Liver (tissue), 9 donors: ENCODE results near the gene RETSAT. TPM values are rescaled to one million over a fixed set of nuclear protein-coding genes. Genes with fewer than 3 reads are reported as not detected.

ENCODE experiments used
- DNase-seq: peaks from one replicate; pipeline ENCODE4 v3.0.0-alpha.2; 2017; ENCODE audit warnings: low spot score
- H3K27ac ChIP-seq, 2 donors: one replicate each; pipeline ENCODE4 v1.7.0; 2013; ENCODE audit warnings: inconsistent platforms in 2 of 2, low read length in 2 of 2, control low read depth in 1 of 2, low read depth in 1 of 2, mild to moderate bottlenecking in 1 of 2
- H3K27me3 ChIP-seq, 4 donors: one replicate each; pipeline versions ENCODE4 v1.6.1 to v1.7.0; 2013; ENCODE audit warnings: low read length in 3 of 4, inconsistent platforms in 1 of 4, mild to moderate bottlenecking in 1 of 4, moderate library complexity in 1 of 4; ENCODE audit not compliant: control insufficient read depth in 4 of 4, insufficient read depth in 4 of 4
- H3K36me3 ChIP-seq, 4 donors: one replicate each; pipeline versions ENCODE4 v1.6.1 to v1.7.0; 2013; ENCODE audit warnings: low read length in 3 of 4, mild to moderate bottlenecking in 3 of 4, low read depth in 1 of 4, moderate library complexity in 1 of 4; ENCODE audit not compliant: control insufficient read depth in 4 of 4, insufficient read depth in 3 of 4
- H3K4me1 ChIP-seq, 4 donors: one replicate each; pipeline versions ENCODE4 v1.6.1 to v1.7.0; 2013; ENCODE audit warnings: low read length in 3 of 4, mild to moderate bottlenecking in 3 of 4, moderate library complexity in 1 of 4; ENCODE audit not compliant: control insufficient read depth in 4 of 4, insufficient read depth in 4 of 4
- H3K4me3 ChIP-seq, 3 donors: one replicate each; pipeline versions ENCODE4 v1.6.1 to v1.7.0; 2013; ENCODE audit warnings: low read length in 3 of 3, control low read depth in 1 of 3, low read depth in 1 of 3, mild to moderate bottlenecking in 1 of 3
- H3K9ac ChIP-seq, 2 donors: one replicate each; pipeline ENCODE4 v1.7.0; 2013; ENCODE audit warnings: low read length in 2 of 2, mild to moderate bottlenecking in 2 of 2, moderate library complexity in 2 of 2, control low read depth in 1 of 2, low read depth in 1 of 2
- H3K9me3 ChIP-seq, 4 donors: one replicate each; pipeline versions ENCODE4 v1.6.1 to v1.7.0; 2013; ENCODE audit warnings: low read length in 3 of 4; ENCODE audit not compliant: control insufficient read depth in 4 of 4
- EGR1 ChIP-seq, 2 donors: IDR thresholded peaks; 2 replicates each; pipeline ENCODE4 v1.6.1; 2016 to 2018; ENCODE audit warnings: antibody characterized with exemption in 2 of 2, low read depth in 2 of 2
- FOXA1 ChIP-seq: IDR thresholded peaks from 2 replicates; pipeline ENCODE4 v1.6.1; 2016; ENCODE audit warnings: antibody characterized with exemption
- FOXA2 ChIP-seq: IDR thresholded peaks from 2 replicates; pipeline ENCODE4 v1.6.1; 2016; ENCODE audit warnings: antibody characterized with exemption
- GABPA ChIP-seq, 2 donors: IDR thresholded peaks in 1 of 2; conservative IDR thresholded peaks in 1 of 2; 2 replicates each; pipeline ENCODE4 v1.6.1; 2016; ENCODE audit warnings: antibody characterized with exemption in 2 of 2, mild to moderate bottlenecking in 1 of 2, moderate library complexity in 1 of 2
- HNF4A ChIP-seq, 2 donors: conservative IDR thresholded peaks; 2 replicates each; pipeline ENCODE4 v1.6.1; 2016; ENCODE audit warnings: antibody characterized with exemption in 2 of 2, mild to moderate bottlenecking in 2 of 2
- HNF4G ChIP-seq: IDR thresholded peaks from 2 replicates; pipeline ENCODE4 v1.6.1; 2016; ENCODE audit warnings: antibody characterized with exemption
- JUND ChIP-seq, 2 donors: IDR thresholded peaks; 2 replicates each; pipeline ENCODE4 v1.6.1; 2016; ENCODE audit warnings: antibody characterized with exemption in 2 of 2
- NR2F2 ChIP-seq: IDR thresholded peaks from 2 replicates; pipeline ENCODE4 v1.6.1; 2016; ENCODE audit warnings: antibody characterized with exemption
- RAD21 ChIP-seq, 2 donors: IDR thresholded peaks; 2 replicates each; pipeline ENCODE4 v1.6.1; 2016; ENCODE audit warnings: antibody characterized with exemption in 2 of 2, mild to moderate bottlenecking in 2 of 2
- RXRA ChIP-seq, 2 donors: IDR thresholded peaks; 2 replicates each; pipeline ENCODE4 v1.6.1; 2017 to 2018; ENCODE audit warnings: antibody characterized with exemption in 2 of 2, mild to moderate bottlenecking in 1 of 2
- SP1 ChIP-seq: IDR thresholded peaks from 2 replicates; pipeline ENCODE4 v1.6.1; 2018; ENCODE audit warnings: antibody characterized with exemption, mild to moderate bottlenecking
- TAF1 ChIP-seq: conservative IDR thresholded peaks from 2 replicates; pipeline ENCODE4 v1.6.1; 2016; ENCODE audit warnings: antibody characterized with exemption, mild to moderate bottlenecking
- YY1 ChIP-seq: IDR thresholded peaks from 2 replicates; pipeline ENCODE4 v1.6.1; 2016; ENCODE audit warnings: antibody characterized with exemption, mild to moderate bottlenecking
- WGBS: extraction: QIAGEN DNeasy Blood & Tissue Kit; methylation state at CpG from one replicate; pipeline ENCODE4 v1.1.7; 2013; 5-methylcytosine and 5-hydroxymethylcytosine counted together
- polyA plus RNA-seq, 2 donors: library from polyadenylated mRNA; stranded (reverse) in 1 of 2; unstranded in 1 of 2; fragments of 200-250 nt in 1 of 2; fragments of >200 nt in 1 of 2; fragmentation: Nextera tagmentation in 1 of 2; extraction: Ambion mirVana in 1 of 2; gene quantifications; one replicate each; pipeline versions ENCODE4 v1.2.1 to v1.2.3, GENCODE V29; 2013 to 2015
- total RNA-seq, 2 donors: library from RNA; depleted of rRNA; stranded (reverse); fragments of >200 nt; gene quantifications; one replicate each; pipeline ENCODE4 v1.2.3, GENCODE V29; 2014
- TF ChIP-seq, protein P1 (sequence below): IDR thresholded peaks from 2 replicates; pipeline ENCODE4 v1.6.1; 2016; ENCODE audit warnings: antibody characterized with exemption
- TF ChIP-seq, protein P2 (sequence below): IDR thresholded peaks from 2 replicates; pipeline ENCODE4 v1.6.1; 2016; ENCODE audit warnings: antibody characterized with exemption
- TF ChIP-seq, protein P3 (sequence below): IDR thresholded peaks from 2 replicates; pipeline ENCODE4 v1.6.1; 2016; ENCODE audit warnings: antibody characterized with exemption, mild to moderate bottlenecking
- TF ChIP-seq, protein P4 (sequence below): IDR thresholded peaks from 2 replicates; pipeline ENCODE4 v1.6.1; 2016; ENCODE audit warnings: antibody characterized with exemption
- TF ChIP-seq, protein P5 (sequence below): fragments of 150-350 bp; IDR thresholded peaks from 2 replicates; pipeline ENCODE4 v1.5.1; 2017; ENCODE audit warnings: improper control_type of control experiment, low read depth, low read length; ENCODE audit not compliant: missing input control
- donor health status: healthy.
- donor health status: healthy.
- donor health status: healthy.
- donor health status: healthy.
- donor health status: healthy.

The RETSAT gene
- total and polyA plus RNA-seq, 4 donors: 22.8 to 101 (median 70.7) TPM

DNA sequence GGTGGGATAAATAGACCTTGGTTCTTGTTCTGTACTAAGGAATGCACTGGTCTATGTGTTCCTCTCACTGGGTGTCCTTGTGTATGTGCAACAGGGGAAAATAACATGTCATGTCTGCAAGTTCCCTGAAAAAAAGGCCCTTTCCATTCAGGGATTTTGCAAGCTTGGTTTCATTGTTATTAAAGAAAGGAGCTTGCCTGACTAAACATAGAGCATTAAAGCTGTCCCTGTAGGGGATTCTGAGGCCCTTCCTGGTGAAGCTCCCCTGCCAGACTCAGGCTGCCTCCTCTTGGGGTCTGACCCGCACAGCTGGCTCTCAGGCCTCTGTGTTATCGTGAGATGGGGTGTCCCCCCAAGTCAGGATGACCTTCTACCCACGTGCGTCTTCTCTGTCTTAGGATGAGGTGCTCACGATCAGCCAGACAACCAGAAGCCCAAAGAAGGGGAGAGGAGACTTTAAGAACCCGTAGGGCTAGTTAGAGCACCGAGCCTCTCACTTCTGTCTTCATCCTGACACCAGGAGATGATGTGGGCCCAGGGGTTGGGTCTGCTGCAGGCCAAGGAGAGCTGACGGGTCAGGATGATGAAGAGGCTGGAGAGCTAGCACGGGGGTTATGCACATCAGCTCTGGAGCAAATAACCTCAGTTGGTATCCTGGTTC lies 34.7 kb upstream of the RETSAT start:
- WGBS: 92% methylated on average over 9 of the region's 9 CpGs
- no peaks in the 10 kb centered on the region for H3K9me3 ChIP-seq
- no peak overlapping the region for H3K4me3 ChIP-seq
- no peak overlapping the region for H3K9ac ChIP-seq
- H3K4me1 ChIP-seq: no peaks in the 10 kb centered on the region
- no peak overlapping the region for H3K27ac ChIP-seq
- peaks cover 4 to 47% (median 9%) of the 10 kb centered on the region in 4 donors for H3K36me3 ChIP-seq
- TF ChIP-seq HNF4A (conservative IDR thresholded peaks at IDR 0.05): no peak
- TF ChIP-seq, protein P1, sequence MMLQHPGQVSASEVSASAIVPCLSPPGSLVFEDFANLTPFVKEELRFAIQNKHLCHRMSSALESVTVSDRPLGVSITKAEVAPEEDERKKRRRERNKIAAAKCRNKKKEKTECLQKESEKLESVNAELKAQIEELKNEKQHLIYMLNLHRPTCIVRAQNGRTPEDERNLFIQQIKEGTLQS: no peak
- no peak for TF ChIP-seq NR2F2
- no peak for TF ChIP-seq EGR1 (IDR thresholded peaks at IDR 0.05; ENCODE audit: low read depth in 2 of 2)
- TF ChIP-seq, protein P2, sequence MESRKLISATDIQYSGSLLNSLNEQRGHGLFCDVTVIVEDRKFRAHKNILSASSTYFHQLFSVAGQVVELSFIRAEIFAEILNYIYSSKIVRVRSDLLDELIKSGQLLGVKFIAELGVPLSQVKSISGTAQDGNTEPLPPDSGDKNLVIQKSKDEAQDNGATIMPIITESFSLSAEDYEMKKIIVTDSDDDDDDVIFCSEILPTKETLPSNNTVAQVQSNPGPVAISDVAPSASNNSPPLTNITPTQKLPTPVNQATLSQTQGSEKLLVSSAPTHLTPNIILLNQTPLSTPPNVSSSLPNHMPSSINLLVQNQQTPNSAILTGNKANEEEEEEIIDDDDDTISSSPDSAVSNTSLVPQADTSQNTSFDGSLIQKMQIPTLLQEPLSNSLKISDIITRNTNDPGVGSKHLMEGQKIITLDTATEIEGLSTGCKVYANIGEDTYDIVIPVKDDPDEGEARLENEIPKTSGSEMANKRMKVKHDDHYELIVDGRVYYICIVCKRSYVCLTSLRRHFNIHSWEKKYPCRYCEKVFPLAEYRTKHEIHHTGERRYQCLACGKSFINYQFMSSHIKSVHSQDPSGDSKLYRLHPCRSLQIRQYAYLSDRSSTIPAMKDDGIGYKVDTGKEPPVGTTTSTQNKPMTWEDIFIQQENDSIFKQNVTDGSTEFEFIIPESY: no peak
- no peak for TF ChIP-seq SP1
- no peak for TF ChIP-seq JUND (IDR thresholded peaks at IDR 0.05)
- TF ChIP-seq, protein P3, sequence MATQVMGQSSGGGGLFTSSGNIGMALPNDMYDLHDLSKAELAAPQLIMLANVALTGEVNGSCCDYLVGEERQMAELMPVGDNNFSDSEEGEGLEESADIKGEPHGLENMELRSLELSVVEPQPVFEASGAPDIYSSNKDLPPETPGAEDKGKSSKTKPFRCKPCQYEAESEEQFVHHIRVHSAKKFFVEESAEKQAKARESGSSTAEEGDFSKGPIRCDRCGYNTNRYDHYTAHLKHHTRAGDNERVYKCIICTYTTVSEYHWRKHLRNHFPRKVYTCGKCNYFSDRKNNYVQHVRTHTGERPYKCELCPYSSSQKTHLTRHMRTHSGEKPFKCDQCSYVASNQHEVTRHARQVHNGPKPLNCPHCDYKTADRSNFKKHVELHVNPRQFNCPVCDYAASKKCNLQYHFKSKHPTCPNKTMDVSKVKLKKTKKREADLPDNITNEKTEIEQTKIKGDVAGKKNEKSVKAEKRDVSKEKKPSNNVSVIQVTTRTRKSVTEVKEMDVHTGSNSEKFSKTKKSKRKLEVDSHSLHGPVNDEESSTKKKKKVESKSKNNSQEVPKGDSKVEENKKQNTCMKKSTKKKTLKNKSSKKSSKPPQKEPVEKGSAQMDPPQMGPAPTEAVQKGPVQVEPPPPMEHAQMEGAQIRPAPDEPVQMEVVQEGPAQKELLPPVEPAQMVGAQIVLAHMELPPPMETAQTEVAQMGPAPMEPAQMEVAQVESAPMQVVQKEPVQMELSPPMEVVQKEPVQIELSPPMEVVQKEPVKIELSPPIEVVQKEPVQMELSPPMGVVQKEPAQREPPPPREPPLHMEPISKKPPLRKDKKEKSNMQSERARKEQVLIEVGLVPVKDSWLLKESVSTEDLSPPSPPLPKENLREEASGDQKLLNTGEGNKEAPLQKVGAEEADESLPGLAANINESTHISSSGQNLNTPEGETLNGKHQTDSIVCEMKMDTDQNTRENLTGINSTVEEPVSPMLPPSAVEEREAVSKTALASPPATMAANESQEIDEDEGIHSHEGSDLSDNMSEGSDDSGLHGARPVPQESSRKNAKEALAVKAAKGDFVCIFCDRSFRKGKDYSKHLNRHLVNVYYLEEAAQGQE: no peak
- TF ChIP-seq FOXA2: no peak
- TF ChIP-seq, protein P4, sequence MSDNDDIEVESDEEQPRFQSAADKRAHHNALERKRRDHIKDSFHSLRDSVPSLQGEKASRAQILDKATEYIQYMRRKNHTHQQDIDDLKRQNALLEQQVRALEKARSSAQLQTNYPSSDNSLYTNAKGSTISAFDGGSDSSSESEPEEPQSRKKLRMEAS: no peak
- TF ChIP-seq GABPA (IDR thresholded peaks at IDR 0.05 in 1 of 2, conservative IDR thresholded peaks at IDR 0.05 in 1 of 2): no peak
- TF ChIP-seq FOXA1: no peak
- no peak for TF ChIP-seq TAF1
- TF ChIP-seq HNF4G: no peak
- TF ChIP-seq RXRA (IDR thresholded peaks at IDR 0.05): no peak
- TF ChIP-seq, protein P5, sequence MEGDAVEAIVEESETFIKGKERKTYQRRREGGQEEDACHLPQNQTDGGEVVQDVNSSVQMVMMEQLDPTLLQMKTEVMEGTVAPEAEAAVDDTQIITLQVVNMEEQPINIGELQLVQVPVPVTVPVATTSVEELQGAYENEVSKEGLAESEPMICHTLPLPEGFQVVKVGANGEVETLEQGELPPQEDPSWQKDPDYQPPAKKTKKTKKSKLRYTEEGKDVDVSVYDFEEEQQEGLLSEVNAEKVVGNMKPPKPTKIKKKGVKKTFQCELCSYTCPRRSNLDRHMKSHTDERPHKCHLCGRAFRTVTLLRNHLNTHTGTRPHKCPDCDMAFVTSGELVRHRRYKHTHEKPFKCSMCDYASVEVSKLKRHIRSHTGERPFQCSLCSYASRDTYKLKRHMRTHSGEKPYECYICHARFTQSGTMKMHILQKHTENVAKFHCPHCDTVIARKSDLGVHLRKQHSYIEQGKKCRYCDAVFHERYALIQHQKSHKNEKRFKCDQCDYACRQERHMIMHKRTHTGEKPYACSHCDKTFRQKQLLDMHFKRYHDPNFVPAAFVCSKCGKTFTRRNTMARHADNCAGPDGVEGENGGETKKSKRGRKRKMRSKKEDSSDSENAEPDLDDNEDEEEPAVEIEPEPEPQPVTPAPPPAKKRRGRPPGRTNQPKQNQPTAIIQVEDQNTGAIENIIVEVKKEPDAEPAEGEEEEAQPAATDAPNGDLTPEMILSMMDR: no peak
- TF ChIP-seq YY1: no peak
- TF ChIP-seq RAD21 (IDR thresholded peaks at IDR 0.05): no peak
- no peak for DNase-seq
- no peaks in the 10 kb centered on the region for H3K27me3 ChIP-seq
